HG03565 (cell line): ENCODE measurements around the gene ZNF181.
A peak's percentile ranks its signal among the peaks of the same experiment; 100 is the strongest.
"Not testable (repeated sequence)": the region's sequence is repeated elsewhere in the genome, so short reads cannot be mapped to it uniquely, and the experiment has no call there.

Experiments
- ATAC-seq: cut with Tn5 transposase; IDR thresholded peaks from one replicate; pipeline ENCODE4 v1.9.1; 2021; ENCODE audit warnings: mild to moderate bottlenecking, moderate library complexity; ENCODE audit not compliant: unreplicated experiment

The ZNF181 gene

DNA sequence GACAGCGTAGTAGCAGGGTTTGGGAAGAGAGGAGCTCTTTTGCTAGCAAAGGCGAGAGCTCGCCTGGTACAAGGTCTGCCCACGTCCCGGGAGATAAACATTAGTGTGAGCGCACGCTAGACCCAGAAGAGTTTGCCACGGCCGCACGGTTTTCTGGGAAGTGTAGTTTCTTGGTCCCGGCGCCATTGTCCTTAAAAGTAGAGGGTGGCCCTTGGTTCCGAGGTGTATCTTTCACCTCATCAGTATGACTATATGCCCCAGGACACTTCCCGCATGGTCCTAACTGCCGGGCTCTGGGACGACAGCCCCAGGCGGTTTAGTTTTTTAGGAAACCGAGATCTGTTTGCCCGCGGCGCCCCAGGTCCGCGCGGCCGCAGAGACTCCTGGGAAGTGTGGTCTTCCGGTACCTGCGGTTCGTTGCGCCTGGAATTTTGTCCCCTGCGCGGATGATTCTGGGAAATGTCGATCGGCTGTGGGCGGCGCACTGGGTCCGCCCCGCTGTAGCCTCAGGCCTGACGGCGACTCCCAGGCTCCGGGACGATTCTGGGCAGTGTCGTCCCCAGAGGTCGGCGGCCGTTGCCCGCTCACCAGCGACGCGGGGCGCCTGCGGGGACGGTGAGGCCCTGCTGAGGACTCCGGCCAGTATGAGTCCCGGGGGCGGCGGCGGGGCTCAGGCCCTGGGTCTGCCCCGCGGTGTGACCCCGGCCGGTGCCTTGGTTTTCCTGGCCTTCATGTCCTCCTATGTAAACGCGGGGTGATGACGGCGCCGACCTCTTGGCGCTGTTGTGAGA lies at the start of gene ZNF181:
Gene ZNF181, plus strand, starts transcription at position 498 of the 791 bp plus-strand sequence. CDS start 795 bp downstream, outside the sequence.
- ATAC-seq: peak; percentile 56

DNA sequence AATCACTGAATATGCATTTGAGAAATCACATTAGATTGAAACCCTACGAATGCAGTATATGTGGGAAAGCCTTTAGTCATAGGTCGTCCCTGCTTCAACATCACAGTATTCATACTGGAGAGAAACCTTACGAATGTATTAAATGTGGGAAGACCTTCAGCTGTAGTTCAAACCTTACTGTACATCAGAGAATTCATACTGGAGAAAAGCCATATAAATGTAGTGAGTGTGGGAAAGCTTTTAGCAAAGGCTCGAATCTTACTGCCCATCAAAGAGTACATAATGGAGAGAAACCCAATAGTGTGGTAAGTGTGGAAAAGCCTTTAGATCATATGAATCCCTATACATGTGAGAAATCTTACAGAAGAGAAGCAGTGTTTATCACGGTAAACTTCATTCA lies 48.8 kb upstream of the ZNF181 start:
- ATAC-seq: not testable (repeated sequence)

DNA sequence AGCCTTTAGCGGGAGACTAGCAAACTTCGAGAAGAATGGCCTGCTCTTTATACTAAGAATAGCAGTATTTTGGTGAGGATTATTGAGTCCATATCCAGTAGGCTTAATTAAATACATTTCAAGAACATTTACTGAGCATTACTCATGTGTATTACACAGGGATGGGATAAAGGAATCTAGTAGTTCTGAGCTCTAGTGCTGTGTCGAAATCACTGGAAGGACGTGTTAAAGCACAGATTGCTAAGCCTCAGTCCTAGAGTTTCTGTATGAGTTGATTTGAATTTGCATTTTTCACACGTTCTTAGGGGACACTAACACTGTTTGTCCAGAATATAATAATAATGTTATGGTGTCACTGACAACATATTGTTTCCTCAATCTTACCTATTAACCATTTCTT lies 47.6 kb upstream of the ZNF181 start:
- no peak for ATAC-seq

DNA sequence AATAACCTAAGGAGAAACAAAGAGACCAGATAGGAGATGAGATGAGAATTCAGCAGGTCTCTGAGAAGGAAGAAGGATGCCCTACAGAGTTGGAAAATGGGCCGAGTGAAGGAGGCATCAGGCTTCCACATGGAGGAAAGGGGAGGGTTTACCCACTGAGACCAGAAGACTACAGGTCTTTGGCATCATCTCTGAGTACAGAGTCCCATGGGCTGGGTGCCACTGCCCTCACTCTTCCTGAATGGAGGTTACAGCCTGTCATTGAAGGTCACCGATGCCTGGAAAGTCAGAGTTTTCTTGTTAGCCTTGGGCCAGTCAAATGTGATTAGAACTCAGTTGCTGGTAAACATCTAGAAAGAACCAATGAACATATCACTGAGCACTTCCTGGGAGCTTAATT lies 46.7 kb upstream of the ZNF181 start:
- ATAC-seq: no peak

- ATAC-seq: no peak
Measured at GRCh38 chr19:34688592-34688991, 45.5 kb upstream of the ZNF181 start.

- no peak for ATAC-seq
Measured at GRCh38 chr19:34690372-34690771, 43.7 kb upstream of the ZNF181 start.

GRCh38 chr19:34692549-34692948 lies 41.5 kb upstream of the ZNF181 start:
- ATAC-seq: no peak

GRCh38 chr19:34707661-34708060 lies 26.4 kb upstream of the ZNF181 start:
- no peak for ATAC-seq

DNA sequence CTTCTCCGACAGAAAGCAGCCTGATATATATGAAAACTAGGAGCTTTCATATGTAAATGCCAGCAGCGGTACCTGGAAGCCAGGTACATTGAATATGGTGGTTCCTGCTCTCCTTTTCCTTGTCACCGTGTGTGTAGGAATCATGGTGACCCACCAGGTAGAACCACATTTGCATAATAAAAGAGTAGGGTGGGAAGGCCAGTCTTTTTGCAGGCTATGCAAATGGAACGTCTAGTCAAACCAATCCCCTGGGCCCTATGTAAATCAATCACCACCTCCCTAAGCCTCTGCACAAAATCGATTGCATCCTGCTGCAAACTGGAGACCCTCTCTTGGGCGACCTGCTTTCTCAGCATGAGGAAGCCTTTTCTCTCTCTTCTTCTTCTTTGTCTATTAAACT lies 22.2 kb upstream of the ZNF181 start:
- ATAC-seq: no peak

GRCh38 chr19:34712395-34713261 lies 21.4 kb upstream of the ZNF181 start:
- ATAC-seq: no peak

GRCh38 chr19:34713262-34713637 lies 20.8 kb upstream of the ZNF181 start:
- ATAC-seq: no peak

- no peak for ATAC-seq
Measured at GRCh38 chr19:34715357-34715756, 18.7 kb upstream of the ZNF181 start.

GRCh38 chr19:34722353-34722752 lies 11.7 kb upstream of the ZNF181 start:
- ATAC-seq: no peak

- ATAC-seq: no peak
Measured at GRCh38 chr19:34725400-34725799, 8.6 kb upstream of the ZNF181 start.

DNA sequence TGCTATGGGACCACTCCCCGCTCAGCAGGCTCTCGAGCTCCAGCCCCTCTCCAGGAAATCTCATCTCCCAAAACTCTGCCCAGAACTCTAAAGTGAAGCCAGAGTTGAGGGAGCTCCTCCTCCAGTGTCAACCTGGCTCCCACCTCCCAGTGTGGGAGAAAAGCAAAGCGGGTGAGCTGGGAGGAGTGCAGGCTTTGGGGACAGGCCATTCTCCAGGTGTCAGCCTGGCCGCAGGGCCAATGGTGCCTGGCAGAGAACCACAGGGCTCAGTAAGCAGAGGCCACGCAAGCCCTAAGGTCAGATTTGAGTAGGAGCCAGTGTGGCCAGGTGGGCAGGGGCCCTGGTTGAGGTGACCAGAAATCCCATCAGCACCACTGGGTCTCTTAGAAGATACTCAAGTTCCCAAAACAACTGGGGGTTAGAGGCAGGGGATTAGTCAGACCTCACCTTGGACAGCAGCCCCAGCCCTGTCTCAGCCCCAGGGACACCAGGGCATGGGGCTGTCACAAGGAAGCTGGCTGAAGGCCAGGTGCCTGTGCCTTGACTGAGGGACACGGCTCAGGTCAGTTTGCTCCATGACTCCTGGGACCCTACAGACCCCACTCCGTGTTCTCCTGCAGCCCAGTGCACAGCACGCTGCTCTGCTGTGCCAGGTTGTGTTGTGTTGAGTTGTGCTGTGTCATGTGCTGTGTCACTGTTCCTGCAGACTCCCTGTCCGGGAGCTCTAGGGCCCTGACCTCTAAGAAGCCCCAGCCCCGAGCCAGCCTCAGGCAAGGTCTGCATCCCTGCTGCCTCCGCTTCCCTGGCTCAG lies 2.8 kb upstream of the ZNF181 start:
- ATAC-seq: no peak

DNA sequence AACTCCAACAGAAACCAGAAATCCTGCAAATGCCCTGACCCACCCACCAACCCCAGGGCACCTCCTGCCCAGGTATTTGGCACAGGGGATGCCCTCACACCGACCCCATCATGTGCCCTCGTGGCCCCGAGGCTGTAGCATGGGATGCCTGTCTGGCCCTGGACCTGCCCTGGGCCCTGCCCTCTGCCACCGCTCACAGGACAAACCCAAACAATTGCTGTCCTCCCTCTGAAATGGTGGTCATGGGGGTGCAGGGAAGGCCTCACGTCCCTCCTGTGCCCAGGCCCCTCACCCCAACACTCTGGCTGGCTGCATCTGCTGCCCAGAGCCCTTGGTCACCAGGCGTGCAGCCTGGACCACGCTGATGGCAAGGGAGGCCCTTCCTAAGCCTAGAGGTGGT lies 2.1 kb upstream of the ZNF181 start:
- no peak for ATAC-seq

DNA sequence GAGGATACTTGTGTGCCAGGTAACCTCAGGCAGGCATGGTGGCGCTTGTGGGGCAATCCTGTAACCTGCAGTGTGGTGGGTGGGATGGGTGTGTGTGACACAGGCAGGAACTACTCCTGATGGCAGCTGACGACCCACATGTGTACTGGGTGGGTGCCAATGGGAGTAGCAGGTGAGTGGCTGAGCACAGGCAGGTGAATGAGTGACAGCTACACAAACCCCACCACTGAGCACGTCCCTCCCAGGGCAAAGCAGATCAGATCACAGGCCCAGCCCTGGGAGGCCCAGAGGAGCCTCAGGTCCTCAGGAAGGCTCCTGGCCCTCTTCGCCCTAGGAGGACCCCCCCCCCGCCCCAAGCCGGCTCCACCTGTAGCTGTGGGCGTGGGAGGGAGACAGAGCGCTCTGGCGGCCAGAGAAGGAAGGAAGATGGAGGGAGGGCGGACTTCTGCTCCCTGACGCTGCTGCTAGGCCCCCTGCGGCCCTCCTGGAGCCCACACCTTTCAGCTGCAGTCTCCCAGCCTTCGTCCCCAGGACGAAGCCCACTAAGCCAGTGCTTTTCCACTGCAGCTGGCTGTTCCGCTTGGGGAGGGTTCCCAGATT lies 1.3 kb upstream of the ZNF181 start:
- no peak for ATAC-seq

DNA sequence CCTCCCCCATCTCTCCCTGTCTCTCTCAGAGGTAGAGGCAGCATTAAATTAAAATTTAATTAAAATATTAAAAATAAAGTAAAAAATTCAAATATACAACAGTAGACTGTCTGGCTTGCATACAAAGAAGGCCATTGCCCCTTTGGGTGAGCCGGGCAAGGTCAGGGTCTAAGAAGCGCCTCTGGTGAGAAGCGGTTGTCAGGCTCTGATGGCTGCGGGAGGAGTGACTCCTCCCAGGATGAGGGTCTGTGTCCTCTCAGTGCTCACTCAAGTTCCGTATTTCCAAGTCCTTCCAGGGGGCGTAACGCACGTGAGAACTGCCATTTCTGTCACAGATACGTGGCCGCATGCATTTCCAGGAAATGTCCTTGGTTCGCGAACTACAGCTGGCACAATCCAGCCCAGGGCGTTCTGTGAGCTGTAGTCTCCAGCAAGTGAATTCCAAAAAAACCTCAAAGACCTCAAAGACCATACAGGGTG lies 737 bp upstream of the ZNF181 start:
- peak; percentile 7 for ATAC-seq

GRCh38 chr19:34734537-34735103 lies 577 bp downstream of the ZNF181 start:
- no peak for ATAC-seq
